Neural cell (in vitro differentiated cells): ENCODE data around the gene IL10RB. TPM values are rescaled to one million over a fixed set of nuclear protein-coding genes. Genes with fewer than 3 reads are reported as not detected.

Source experiments
- H2AFZ ChIP-seq: fragments of 200-600, 300-800 bp; sonication (generic), shearing (Covaris generic); 2 replicates; pipeline ENCODE4 v1.6.0; 2014; ENCODE audit warnings: low read depth, mild to moderate bottlenecking, antibody characterized with exemption, low read length, moderate library complexity
- H3F3A ChIP-seq: fragments of 200-600 bp; shearing (Covaris generic); 2 replicates; pipeline ENCODE4 v1.6.1; 2016; ENCODE audit warnings: mild to moderate bottlenecking, moderate library complexity, mixed read lengths, antibody characterized with exemption, low read length; ENCODE audit not compliant: insufficient read depth, poor library complexity, severe bottlenecking
- H3K27ac ChIP-seq: fragments of 200-600, 300-800 bp; sonication (generic), shearing (Covaris generic); 2 replicates; pipeline ENCODE4 v1.5.1; 2014; ENCODE audit warnings: mild to moderate bottlenecking, low read length, moderate library complexity
- H3K27me3 ChIP-seq: fragments of 300-800, 200-600 bp; sonication (generic), shearing (Covaris generic); 2 replicates; pipeline ENCODE4 v1.6.0; 2014; ENCODE audit warnings: mild to moderate bottlenecking, low read depth, low read length, moderate library complexity; ENCODE audit not compliant: insufficient read depth
- H3K36me3 ChIP-seq: fragments of 300-800, 200-600 bp; sonication (generic), shearing (Covaris generic); 2 replicates; pipeline ENCODE4 v1.5.1; 2014; ENCODE audit warnings: mild to moderate bottlenecking, antibody characterized with exemption, low read length, moderate library complexity; ENCODE audit not compliant: insufficient read depth
- H3K4me2 ChIP-seq: fragments of 300-800, 200-600 bp; sonication (generic), shearing (Covaris generic); 2 replicates; pipeline ENCODE4 v1.6.0; 2014; ENCODE audit warnings: mild to moderate bottlenecking, low read length
- H3K4me3 ChIP-seq: fragments of 300-800, 200-600 bp; sonication (generic), shearing (Covaris generic); 2 replicates; pipeline ENCODE4 v1.5.1; 2014; ENCODE audit warnings: mild to moderate bottlenecking, low read length, moderate library complexity
- H3K79me2 ChIP-seq: fragments of 200-600 bp; shearing (Covaris generic); replicated peaks from 2 replicates; pipeline ENCODE4 v1.6.0; 2014; ENCODE audit warnings: mild to moderate bottlenecking, low read length, moderate library complexity; ENCODE audit not compliant: insufficient read depth
- H3K9ac ChIP-seq: fragments of 300-800, 200-600 bp; sonication (generic), shearing (Covaris generic); 2 replicates; pipeline ENCODE4 v1.6.1; 2016; ENCODE audit warnings: mild to moderate bottlenecking, low read length, mixed read lengths
- H3K9me2 ChIP-seq: fragments of 200-600 bp; shearing (Covaris generic); 2 replicates; pipeline ENCODE4 v1.6.1; 2016; ENCODE audit warnings: mild to moderate bottlenecking, low read length, mixed read lengths; ENCODE audit not compliant: insufficient read depth
- H3K9me3 ChIP-seq: fragments of 200-600, 300-800 bp; sonication (generic), shearing (Covaris generic); 2 replicates; pipeline ENCODE4 v1.6.1; 2016; ENCODE audit warnings: mild to moderate bottlenecking, mixed run types, low read length, moderate library complexity, mixed read lengths
- H4K20me1 ChIP-seq: fragments of 200-600 bp; shearing (Covaris generic); 2 replicates; pipeline ENCODE4 v1.6.1; 2016; ENCODE audit warnings: mild to moderate bottlenecking, mixed run types; ENCODE audit not compliant: insufficient read depth
- CTCF ChIP-seq: fragments of 450-650 bp; IDR thresholded peaks from 2 replicates; pipeline ENCODE4 v1.5.1; 2014; ENCODE audit warnings: antibody characterized with exemption, mild to moderate bottlenecking, moderate library complexity; ENCODE audit not compliant: poor library complexity, severe bottlenecking
- EP300 ChIP-seq: fragments of 450-650 bp; conservative IDR thresholded peaks from 2 replicates; pipeline ENCODE4 v1.6.1; 2014; ENCODE audit warnings: antibody characterized with exemption, mild to moderate bottlenecking, moderate library complexity; ENCODE audit not compliant: poor library complexity, severe bottlenecking
- EZH2 ChIP-seq: fragments of 200-600, 300-800 bp; shearing (Covaris generic), sonication (generic); IDR thresholded peaks from 2 replicates; pipeline ENCODE4 v1.6.1; 2014; ENCODE audit warnings: antibody characterized with exemption, low read length, borderline replicate concordance, mild to moderate bottlenecking; ENCODE audit not compliant: insufficient read depth, poor library complexity, severe bottlenecking
- MXI1 ChIP-seq: fragments of 450-650 bp; conservative IDR thresholded peaks from 2 replicates; pipeline ENCODE4 v1.6.1; 2014; ENCODE audit warnings: antibody characterized with exemption, mild to moderate bottlenecking; ENCODE audit not compliant: poor library complexity, severe bottlenecking
- POLR2AphosphoS5 ChIP-seq: IDR thresholded peaks from 2 replicates; pipeline ENCODE4 v1.6.1; 2012
- RAD21 ChIP-seq: fragments of 450-650 bp; conservative IDR thresholded peaks from 2 replicates; pipeline ENCODE4 v1.6.1; 2014; ENCODE audit warnings: antibody characterized with exemption, mild to moderate bottlenecking, moderate library complexity
- REST ChIP-seq: IDR thresholded peaks from 2 replicates; pipeline ENCODE4 v1.6.1; 2012; ENCODE audit warnings: borderline replicate concordance
- SMC3 ChIP-seq: fragments of 450-650 bp; conservative IDR thresholded peaks from 2 replicates; pipeline ENCODE4 v1.6.1; 2014; ENCODE audit warnings: antibody characterized with exemption, mild to moderate bottlenecking, moderate library complexity; ENCODE audit not compliant: poor library complexity
- TAF1 ChIP-seq: IDR thresholded peaks from 2 replicates; pipeline ENCODE4 v1.6.1; 2012; ENCODE audit warnings: low read depth
- polyA plus RNA-seq: library from polyadenylated mRNA; depleted of rRNA; stranded (reverse); fragments of >200 nt; gene quantifications from 2 replicates; pipeline ENCODE4 v1.2.3, GENCODE V29; 2014

IL10RB gene
- polyA plus RNA-seq, 1 donor from 2014 or later = 6.0 TPM

- TF ChIP-seq CTCF (no peak), EP300 (no peak), RAD21 (no peak), EZH2 (no peak), SMC3 (no peak), POLR2AphosphoS5 (no peak), TAF1 (no peak), REST (no peak), MXI1 (no peak)
- no peaks in the 10 kb centered on the region for H3K9me3 ChIP-seq
- H3K4me2 ChIP-seq = no peak overlapping the region
- H3K36me3 ChIP-seq = no peaks in the 10 kb centered on the region
- H3K79me2 ChIP-seq = no peaks in the 10 kb centered on the region
- no peak overlapping the region for H2AFZ ChIP-seq
- no peak overlapping the region for H3K27ac ChIP-seq
- no peaks in the 10 kb centered on the region for H3F3A ChIP-seq
- no peak overlapping the region for H3K9ac ChIP-seq
- no peaks in the 10 kb centered on the region for H4K20me1 ChIP-seq
- no peaks in the 10 kb centered on the region for H3K27me3 ChIP-seq
- H3K4me3 ChIP-seq = no peak overlapping the region
- H3K9me2 ChIP-seq = no peaks in the 10 kb centered on the region
These were observed 47.9 kb downstream of the IL10RB start for GRCh38 chr21:33314111-33314510.

GRCh38 chr21:33315946-33316710 is 50.0 kb downstream of the IL10RB start:
- no peaks in the 10 kb centered on the region for H3K9me2 ChIP-seq
- H3K79me2 ChIP-seq = no peaks in the 10 kb centered on the region
- TF ChIP-seq REST (no peak), POLR2AphosphoS5 (no peak), EZH2 (no peak), RAD21 (no peak), SMC3 (no peak), EP300 (no peak), TAF1 (no peak), MXI1 (no peak), CTCF (no peak)
- no peak overlapping the region for H3K27ac ChIP-seq
- H3K36me3 ChIP-seq = no peaks in the 10 kb centered on the region
- H3K4me2 ChIP-seq = no peak overlapping the region
- no peak overlapping the region for H2AFZ ChIP-seq
- no peaks in the 10 kb centered on the region for H3F3A ChIP-seq
- H3K9ac ChIP-seq = no peak overlapping the region
- no peak overlapping the region for H3K4me3 ChIP-seq
- no peaks in the 10 kb centered on the region for H4K20me1 ChIP-seq
- H3K27me3 ChIP-seq = no peaks in the 10 kb centered on the region
- no peaks in the 10 kb centered on the region for H3K9me3 ChIP-seq
